Measurements from ENCODE around the gene GDA.
A peak's percentile ranks its signal among the peaks of the same experiment; 100 is the strongest.
"Not testable (repeated sequence)": the region's sequence is repeated elsewhere in the genome, so short reads cannot be mapped to it uniquely, and the experiment has no call there.

The GDA gene

DNA sequence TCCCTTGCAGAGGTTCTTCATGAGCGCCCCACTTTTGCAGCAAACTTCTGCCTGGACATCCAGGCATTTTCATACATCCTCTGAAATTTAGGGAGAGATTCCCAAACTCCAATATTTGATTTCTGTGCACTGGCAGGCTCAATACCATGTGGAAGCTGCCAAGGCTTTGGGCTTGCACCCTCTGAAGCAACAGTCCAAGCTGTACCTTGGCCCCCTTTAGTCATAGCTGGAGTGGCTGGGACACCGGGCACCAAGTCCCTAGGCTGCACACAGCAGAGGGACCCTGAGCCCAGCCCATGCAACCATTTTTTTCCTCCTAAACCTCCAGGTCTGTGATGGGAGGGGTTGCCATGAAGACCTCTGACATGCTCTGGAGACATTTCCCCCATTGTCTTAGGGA, 141.1 kb downstream of the GDA start:
- H3K36me3 Mint-ChIP-seq (ENCODE audit: low read depth) = peaks cover 4% of the 10 kb centered on the region
- H3K4me3 Mint-ChIP-seq = no peak overlapping the region
- peaks cover 14% of the 10 kb centered on the region for H3K4me1 Mint-ChIP-seq
- TF ChIP-seq, protein P1, sequence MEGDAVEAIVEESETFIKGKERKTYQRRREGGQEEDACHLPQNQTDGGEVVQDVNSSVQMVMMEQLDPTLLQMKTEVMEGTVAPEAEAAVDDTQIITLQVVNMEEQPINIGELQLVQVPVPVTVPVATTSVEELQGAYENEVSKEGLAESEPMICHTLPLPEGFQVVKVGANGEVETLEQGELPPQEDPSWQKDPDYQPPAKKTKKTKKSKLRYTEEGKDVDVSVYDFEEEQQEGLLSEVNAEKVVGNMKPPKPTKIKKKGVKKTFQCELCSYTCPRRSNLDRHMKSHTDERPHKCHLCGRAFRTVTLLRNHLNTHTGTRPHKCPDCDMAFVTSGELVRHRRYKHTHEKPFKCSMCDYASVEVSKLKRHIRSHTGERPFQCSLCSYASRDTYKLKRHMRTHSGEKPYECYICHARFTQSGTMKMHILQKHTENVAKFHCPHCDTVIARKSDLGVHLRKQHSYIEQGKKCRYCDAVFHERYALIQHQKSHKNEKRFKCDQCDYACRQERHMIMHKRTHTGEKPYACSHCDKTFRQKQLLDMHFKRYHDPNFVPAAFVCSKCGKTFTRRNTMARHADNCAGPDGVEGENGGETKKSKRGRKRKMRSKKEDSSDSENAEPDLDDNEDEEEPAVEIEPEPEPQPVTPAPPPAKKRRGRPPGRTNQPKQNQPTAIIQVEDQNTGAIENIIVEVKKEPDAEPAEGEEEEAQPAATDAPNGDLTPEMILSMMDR (IDR thresholded peaks at IDR 0.05; ENCODE audit: unreplicated experiment in 3 of 3) = no peak
- peaks cover 8% of the 10 kb centered on the region for H3K9me3 Mint-ChIP-seq
- no peak overlapping the region for H3K27ac Mint-ChIP-seq
- H3K27me3 Mint-ChIP-seq (ENCODE audit: low read depth) = peaks cover 8% of the 10 kb centered on the region

DNA sequence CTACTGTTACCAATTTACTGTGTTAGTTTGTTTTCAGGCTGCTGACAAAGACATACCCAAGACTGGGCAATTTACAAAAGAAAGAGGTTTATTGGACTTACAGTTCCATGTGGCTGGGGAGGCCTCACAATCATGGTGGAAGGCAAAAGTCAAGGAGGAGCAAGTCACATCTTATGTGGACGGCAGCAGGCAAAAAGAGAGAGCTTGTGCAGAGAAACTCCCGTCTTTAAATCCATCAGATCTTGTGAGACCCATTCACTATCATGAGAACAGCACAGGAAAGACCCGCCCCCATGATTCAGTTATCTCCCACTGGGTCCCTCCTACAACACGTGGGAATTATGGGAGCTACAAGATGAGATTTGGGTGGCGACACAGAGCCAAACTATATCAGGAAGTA, 142.3 kb downstream of the GDA start:
- H3K36me3 Mint-ChIP-seq (ENCODE audit: low read depth); H3K4me3 Mint-ChIP-seq; H3K27me3 Mint-ChIP-seq (ENCODE audit: low read depth); H3K27ac Mint-ChIP-seq; H3K9me3 Mint-ChIP-seq: not testable (repeated sequence)
- H3K4me1 Mint-ChIP-seq = peaks cover 14% of the 10 kb centered on the region

DNA sequence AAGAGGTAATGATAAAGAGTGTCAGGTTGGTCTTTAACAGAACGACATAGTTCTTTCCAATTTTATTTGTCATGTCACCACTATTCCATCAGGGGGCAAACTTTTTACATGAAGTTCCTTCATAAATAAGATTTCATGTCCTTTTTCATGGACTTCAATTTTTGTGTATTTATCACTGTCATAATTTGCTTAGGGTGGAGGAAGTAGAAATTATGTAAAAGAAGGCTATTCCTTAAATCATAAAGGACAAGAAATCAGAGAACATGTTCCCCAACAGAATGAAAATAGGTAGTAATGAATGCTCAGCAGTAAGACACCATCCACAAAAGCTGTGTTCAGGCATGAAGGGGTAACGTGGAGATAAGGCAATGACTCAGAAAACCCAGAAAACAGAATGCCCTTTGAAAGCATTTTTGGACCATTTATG, 143.0 kb downstream of the GDA start:
- Mint-ChIP-seq H3K27ac (peak overlapping the region; percentile 40 to 56 (median 49)), H3K27me3 (ENCODE audit: low read depth) (peaks cover 8% of the 10 kb centered on the region), H3K9me3 (peaks cover 8% of the 10 kb centered on the region), H3K36me3 (ENCODE audit: low read depth) (peaks cover 4% of the 10 kb centered on the region), H3K4me3 (no peak overlapping the region), H3K4me1 (peaks cover 14% of the 10 kb centered on the region)
- TF ChIP-seq, protein P1 (IDR thresholded peaks at IDR 0.05; ENCODE audit: unreplicated experiment in 3 of 3) = peak; percentile 49 to 64 (median 50)

DNA sequence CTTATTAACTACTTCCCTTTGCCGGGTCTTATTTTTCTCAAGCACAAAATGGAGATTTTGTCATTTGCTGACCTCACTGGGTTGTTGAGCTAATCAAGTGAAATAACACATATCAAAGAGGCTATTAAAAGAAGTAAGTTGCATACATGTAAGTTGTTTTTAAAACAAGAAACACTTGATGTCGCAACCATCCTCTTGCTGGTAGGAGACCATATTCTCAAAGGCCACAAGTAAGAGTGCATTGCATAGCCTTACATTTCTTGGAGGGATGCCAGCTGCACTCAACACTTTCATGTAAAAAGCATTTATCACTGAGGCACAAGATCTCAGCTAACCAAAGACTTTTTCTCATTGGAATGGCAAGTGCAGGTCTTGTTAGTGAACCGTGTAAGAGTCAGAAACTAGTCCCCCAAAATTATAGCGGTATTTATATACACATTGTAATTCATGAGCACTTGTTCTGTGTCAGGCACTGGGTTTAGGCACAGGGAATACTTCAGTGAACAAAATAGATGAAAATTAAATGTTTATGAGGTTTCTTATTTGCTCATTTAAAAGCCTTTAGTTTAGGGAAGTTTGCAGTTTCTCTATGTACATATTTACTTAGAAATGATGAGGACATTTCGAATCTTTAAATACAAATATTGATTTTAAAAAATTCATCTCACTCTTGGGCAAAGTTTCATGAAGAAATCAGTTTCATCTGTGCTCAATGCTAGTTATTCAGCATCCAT, 143.8 kb downstream of the GDA start:
- Mint-ChIP-seq H3K27me3 (ENCODE audit: low read depth) (peaks cover 8% of the 10 kb centered on the region), H3K4me1 (peaks cover 14% of the 10 kb centered on the region), H3K36me3 (ENCODE audit: low read depth) (peaks cover 4% of the 10 kb centered on the region), H3K4me3 (no peak overlapping the region), H3K9me3 (peaks cover 8% of the 10 kb centered on the region), H3K27ac (peak overlapping the region; percentile 40 to 56 (median 49))
- TF ChIP-seq, protein P1 (IDR thresholded peaks at IDR 0.05; ENCODE audit: unreplicated experiment in 3 of 3) = no peak

DNA sequence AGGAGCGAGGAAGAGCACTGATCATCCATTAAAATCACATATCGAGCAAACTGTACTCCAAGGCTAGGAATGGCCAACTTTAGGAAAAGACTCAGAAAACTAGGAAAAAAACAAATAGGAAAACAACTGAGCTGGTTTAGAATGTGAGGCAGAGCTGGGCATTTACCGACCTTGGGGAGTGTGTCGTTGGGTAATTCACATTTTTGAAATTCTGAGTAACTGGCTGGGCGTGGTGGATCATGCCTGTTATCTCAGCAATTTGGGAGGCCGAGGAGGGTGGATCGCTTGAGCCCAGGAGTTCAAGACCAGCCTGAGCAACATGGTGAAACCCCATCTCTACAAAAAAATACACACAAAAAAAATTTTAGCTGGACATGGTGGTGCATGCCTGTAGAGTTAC, 145.7 kb downstream of the GDA start:
- H3K4me3 Mint-ChIP-seq = peak overlapping the region in 1 of 3 experiments; percentile 13
- peaks cover 14% of the 10 kb centered on the region for H3K4me1 Mint-ChIP-seq
- H3K9me3 Mint-ChIP-seq = peaks cover 5% of the 10 kb centered on the region
- H3K27ac Mint-ChIP-seq = peak overlapping the region; percentile 74 to 93 (median 81)
- peaks cover 8% of the 10 kb centered on the region for H3K27me3 Mint-ChIP-seq (ENCODE audit: low read depth)
- no peaks in the 10 kb centered on the region for H3K36me3 Mint-ChIP-seq (ENCODE audit: low read depth)
- TF ChIP-seq, protein P1 (IDR thresholded peaks at IDR 0.05; ENCODE audit: unreplicated experiment in 3 of 3) = no peak

DNA sequence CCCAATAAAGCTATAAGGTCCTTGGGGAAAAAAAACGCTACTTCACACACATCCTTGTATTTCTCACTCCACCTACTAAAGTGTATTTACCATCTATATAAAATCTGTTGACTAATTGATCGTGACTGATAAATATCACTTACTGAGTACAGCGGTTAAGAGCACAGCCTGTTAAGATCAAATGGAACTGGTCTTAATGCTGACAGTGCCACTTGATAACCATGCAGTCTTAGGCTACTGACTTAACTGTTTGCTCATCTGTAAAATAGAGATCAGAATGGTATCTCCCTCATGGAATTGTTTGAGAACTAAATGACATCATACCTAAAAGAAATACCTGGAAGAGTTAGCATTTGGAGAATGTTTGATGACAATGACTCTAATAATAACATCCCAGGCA, 148.3 kb downstream of the GDA start:
- no peak overlapping the region for H3K4me3 Mint-ChIP-seq
- TF ChIP-seq, protein P1 (IDR thresholded peaks at IDR 0.05; ENCODE audit: unreplicated experiment in 3 of 3) = no peak
- peak overlapping the region; percentile 0 to 67 (median 54) for H3K27ac Mint-ChIP-seq
- no peaks in the 10 kb centered on the region for H3K9me3 Mint-ChIP-seq
- H3K27me3 Mint-ChIP-seq (ENCODE audit: low read depth) = peaks cover 4% of the 10 kb centered on the region
- H3K4me1 Mint-ChIP-seq = peaks cover 8% of the 10 kb centered on the region
- no peaks in the 10 kb centered on the region for H3K36me3 Mint-ChIP-seq (ENCODE audit: low read depth)

All from nephron (organoid).